T-helper 1 cell treated with Interleukin-12 subunit alpha and Interleukin-12 subunit beta and Interleukin-4 antibody, amounts not matched to agents 30 μg/mL and 1 μg/mL, for 36 hours (primary cell): Measurements from ENCODE around the gene TMEM95.

Experiments used
- H3K27ac Mint-ChIP-seq: one replicate; pipeline ENCODE4 v1.8.0; 2021; ENCODE audit warnings: mild to moderate bottlenecking, mixed read lengths
- H3K27me3 Mint-ChIP-seq: one replicate; pipeline ENCODE4 v1.8.0; 2021; ENCODE audit warnings: low read depth, mixed read lengths
- H3K36me3 Mint-ChIP-seq: one replicate; pipeline ENCODE4 v1.8.0; 2021; ENCODE audit warnings: low read depth, mixed read lengths
- H3K4me1 Mint-ChIP-seq: one replicate; pipeline ENCODE4 v1.8.0; 2021; ENCODE audit warnings: low read depth, mixed read lengths
- H3K4me3 Mint-ChIP-seq: one replicate; pipeline ENCODE4 v1.8.0; 2021; ENCODE audit warnings: mild to moderate bottlenecking, moderate library complexity, mixed read lengths
- H3K9me3 Mint-ChIP-seq: one replicate; pipeline ENCODE4 v1.8.0; 2021; ENCODE audit warnings: mixed read lengths

Gene TMEM95

GRCh38 chr17:7389924-7390910 is 35.3 kb downstream of the TMEM95 start:
- Mint-ChIP-seq H3K4me3 (no peak overlapping the region), H3K4me1 (peaks cover 14% of the 10 kb centered on the region), H3K27me3 (no peaks in the 10 kb centered on the region), H3K27ac (no peak overlapping the region), H3K9me3 (no peaks in the 10 kb centered on the region), H3K36me3 (peaks cover 17% of the 10 kb centered on the region)

- peaks cover 17% of the 10 kb centered on the region for H3K36me3 Mint-ChIP-seq
- H3K9me3 Mint-ChIP-seq, result no peaks in the 10 kb centered on the region
- peaks cover 17% of the 10 kb centered on the region for H3K4me1 Mint-ChIP-seq
- no peak overlapping the region for H3K27ac Mint-ChIP-seq
- H3K4me3 Mint-ChIP-seq, result peak overlapping the region; percentile 38
- no peaks in the 10 kb centered on the region for H3K27me3 Mint-ChIP-seq
Measured at GRCh38 chr17:7391307-7391706, 36.4 kb downstream of the TMEM95 start.

- H3K36me3 Mint-ChIP-seq, result peaks cover 15% of the 10 kb centered on the region
- peak overlapping the region; percentile 94 for H3K4me3 Mint-ChIP-seq
- H3K9me3 Mint-ChIP-seq, result no peaks in the 10 kb centered on the region
- H3K4me1 Mint-ChIP-seq, result peaks cover 17% of the 10 kb centered on the region
- no peaks in the 10 kb centered on the region for H3K27me3 Mint-ChIP-seq
- H3K27ac Mint-ChIP-seq, result peak overlapping the region; percentile 50
Measured at GRCh38 chr17:7392696-7393612, 38.0 kb downstream of the TMEM95 start.

GRCh38 chr17:7393613-7394451 is 38.9 kb downstream of the TMEM95 start:
- H3K4me1 Mint-ChIP-seq, result peaks cover 17% of the 10 kb centered on the region
- peak overlapping the region; percentile 94 for H3K4me3 Mint-ChIP-seq
- H3K9me3 Mint-ChIP-seq, result no peaks in the 10 kb centered on the region
- no peaks in the 10 kb centered on the region for H3K27me3 Mint-ChIP-seq
- H3K36me3 Mint-ChIP-seq, result peaks cover 15% of the 10 kb centered on the region
- peak overlapping the region; percentile 78 for H3K27ac Mint-ChIP-seq

GRCh38 chr17:7394452-7395191 is 39.7 kb downstream of the TMEM95 start, which contains the start of gene PLSCR3:
TSS of gene PLSCR3 (minus strand) at chr17:7394525. CDS start at chr17:7394110, 415 bp downstream.
- H3K27me3 Mint-ChIP-seq, result no peaks in the 10 kb centered on the region
- peak within 1 kb of the TSS; percentile 92 for H3K27ac Mint-ChIP-seq
- peaks cover 15% of the 10 kb centered on the region for H3K36me3 Mint-ChIP-seq
- H3K4me1 Mint-ChIP-seq, result peaks cover 17% of the 10 kb centered on the region
- no peaks in the 10 kb centered on the region for H3K9me3 Mint-ChIP-seq
- peak within 1 kb of the TSS; percentile 94 for H3K4me3 Mint-ChIP-seq

- H3K27me3 Mint-ChIP-seq, result no peaks in the 10 kb centered on the region
- peaks cover 14% of the 10 kb centered on the region for H3K36me3 Mint-ChIP-seq
- H3K4me1 Mint-ChIP-seq, result peaks cover 19% of the 10 kb centered on the region
- H3K4me3 Mint-ChIP-seq, result peak overlapping the region; percentile 17
- H3K9me3 Mint-ChIP-seq, result no peaks in the 10 kb centered on the region
- H3K27ac Mint-ChIP-seq, result no peak overlapping the region
Measured at GRCh38 chr17:7396147-7396546, 41.2 kb downstream of the TMEM95 start.

GRCh38 chr17:7398612-7399011 is 43.7 kb downstream of the TMEM95 start:
- Mint-ChIP-seq H3K9me3 (no peaks in the 10 kb centered on the region), H3K4me3 (no peak overlapping the region), H3K36me3 (peaks cover 2% of the 10 kb centered on the region), H3K4me1 (peaks cover 18% of the 10 kb centered on the region), H3K27ac (no peak overlapping the region), H3K27me3 (no peaks in the 10 kb centered on the region)

- H3K36me3 Mint-ChIP-seq, result peaks cover 4% of the 10 kb centered on the region
- H3K4me1 Mint-ChIP-seq, result peaks cover 14% of the 10 kb centered on the region
- H3K4me3 Mint-ChIP-seq, result peak overlapping the region; percentile 86
- H3K9me3 Mint-ChIP-seq, result no peaks in the 10 kb centered on the region
- peak overlapping the region; percentile 90 for H3K27ac Mint-ChIP-seq
- peaks cover 20% of the 10 kb centered on the region for H3K27me3 Mint-ChIP-seq
Measured at GRCh38 chr17:7403043-7403726, 48.2 kb downstream of the TMEM95 start.

- Mint-ChIP-seq H3K9me3 (no peaks in the 10 kb centered on the region), H3K4me3 (peak overlapping the region; percentile 86), H3K36me3 (peaks cover 4% of the 10 kb centered on the region), H3K27me3 (peaks cover 20% of the 10 kb centered on the region), H3K4me1 (peaks cover 14% of the 10 kb centered on the region), H3K27ac (peak overlapping the region; percentile 90)
Measured at GRCh38 chr17:7403727-7403976, 48.7 kb downstream of the TMEM95 start.

- Mint-ChIP-seq H3K36me3 (peaks cover 4% of the 10 kb centered on the region), H3K27ac (peak within 1 kb of the TSS; percentile 90), H3K4me3 (peak within 1 kb of the TSS; percentile 86), H3K4me1 (peaks cover 14% of the 10 kb centered on the region), H3K9me3 (no peaks in the 10 kb centered on the region), H3K27me3 (peaks cover 23% of the 10 kb centered on the region)
Measured at GRCh38 chr17:7403977-7404736, 49.2 kb downstream of the TMEM95 start, which contains the start of gene TMEM256. TSS of gene TMEM256 (minus strand) at chr17:7404097. CDS start at chr17:7404084, 13 bp downstream.

GRCh38 chr17:7404737-7405349 is 49.9 kb downstream of the TMEM95 start:
- H3K4me3 Mint-ChIP-seq, result peak overlapping the region; percentile 86
- peaks cover 4% of the 10 kb centered on the region for H3K36me3 Mint-ChIP-seq
- peaks cover 12% of the 10 kb centered on the region for H3K4me1 Mint-ChIP-seq
- H3K27ac Mint-ChIP-seq, result peak overlapping the region; percentile 90
- peaks cover 25% of the 10 kb centered on the region for H3K27me3 Mint-ChIP-seq
- no peaks in the 10 kb centered on the region for H3K9me3 Mint-ChIP-seq
